HG02759 (cell line): Measurements from ENCODE around the gene PLCH1.

ENCODE experiments used
- ATAC-seq: cut with Tn5 transposase; IDR thresholded peaks from one replicate; pipeline ENCODE4 v1.9.1; 2021; ENCODE audit warnings: mild to moderate bottlenecking, moderate library complexity; ENCODE audit not compliant: unreplicated experiment

Gene PLCH1

DNA sequence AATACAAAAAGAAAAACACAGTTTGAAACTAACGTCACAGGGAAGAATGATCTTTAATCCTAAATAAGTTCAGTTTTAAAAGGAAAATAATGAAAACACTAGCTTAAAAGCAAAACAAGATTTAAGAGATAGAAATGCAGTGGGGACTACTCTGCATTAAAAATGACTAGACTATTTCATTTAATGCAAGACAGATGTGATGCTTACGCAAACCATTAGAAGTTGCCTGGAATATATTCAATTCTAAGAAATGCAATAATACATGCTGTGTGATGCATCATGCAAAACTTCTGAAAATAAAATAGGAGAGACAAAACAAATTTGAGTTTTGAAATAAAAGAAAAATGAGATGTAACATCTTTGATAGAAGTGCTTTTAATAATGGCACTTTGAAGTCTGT, 353.8 kb downstream of the PLCH1 start:
- ATAC-seq = no peak

DNA sequence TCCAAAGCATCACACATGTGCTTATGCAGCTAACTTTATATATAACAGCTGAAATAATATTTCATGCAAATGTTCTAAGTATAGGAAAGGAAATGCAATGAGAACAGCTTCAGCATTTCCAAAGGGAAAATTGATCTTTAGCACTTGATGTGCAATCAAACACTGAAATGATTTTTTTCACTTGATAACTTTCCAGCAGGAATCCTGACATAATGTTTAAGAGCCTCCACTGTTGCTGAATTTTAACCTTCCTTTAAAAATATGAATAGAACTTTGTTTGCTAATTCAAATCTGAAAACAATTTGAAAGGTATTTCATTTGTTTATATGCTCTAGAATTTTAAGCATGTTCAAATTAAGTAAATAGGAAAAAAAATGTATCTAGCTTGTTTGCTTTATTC, 354.5 kb downstream of the PLCH1 start:
- no peak for ATAC-seq

DNA sequence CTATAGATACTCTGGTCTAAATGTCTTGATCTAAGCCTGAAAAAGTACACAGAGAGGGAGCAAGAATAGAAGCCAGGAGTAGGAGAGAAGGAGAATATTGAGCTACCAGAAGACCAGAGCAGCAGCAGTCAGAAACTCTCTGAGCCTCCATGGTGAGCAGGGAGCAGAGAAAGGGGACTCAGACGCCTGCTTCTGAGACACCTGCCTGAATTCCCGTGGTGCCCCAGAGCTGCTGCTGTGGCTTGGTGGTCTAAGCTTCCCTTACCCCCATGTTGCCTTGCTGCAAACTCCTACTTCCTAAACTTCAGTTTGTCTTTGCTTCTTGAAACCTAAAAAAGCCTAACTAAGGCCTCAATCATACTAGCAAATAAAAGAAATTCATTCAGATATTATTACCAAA, 356.5 kb downstream of the PLCH1 start:
- no peak for ATAC-seq

GRCh38 chr3:155387571-155387970, 357.3 kb downstream of the PLCH1 start:
- ATAC-seq = no peak

- ATAC-seq = no peak
These were observed 358.0 kb downstream of the PLCH1 start for GRCh38 chr3:155386919-155387318.

DNA sequence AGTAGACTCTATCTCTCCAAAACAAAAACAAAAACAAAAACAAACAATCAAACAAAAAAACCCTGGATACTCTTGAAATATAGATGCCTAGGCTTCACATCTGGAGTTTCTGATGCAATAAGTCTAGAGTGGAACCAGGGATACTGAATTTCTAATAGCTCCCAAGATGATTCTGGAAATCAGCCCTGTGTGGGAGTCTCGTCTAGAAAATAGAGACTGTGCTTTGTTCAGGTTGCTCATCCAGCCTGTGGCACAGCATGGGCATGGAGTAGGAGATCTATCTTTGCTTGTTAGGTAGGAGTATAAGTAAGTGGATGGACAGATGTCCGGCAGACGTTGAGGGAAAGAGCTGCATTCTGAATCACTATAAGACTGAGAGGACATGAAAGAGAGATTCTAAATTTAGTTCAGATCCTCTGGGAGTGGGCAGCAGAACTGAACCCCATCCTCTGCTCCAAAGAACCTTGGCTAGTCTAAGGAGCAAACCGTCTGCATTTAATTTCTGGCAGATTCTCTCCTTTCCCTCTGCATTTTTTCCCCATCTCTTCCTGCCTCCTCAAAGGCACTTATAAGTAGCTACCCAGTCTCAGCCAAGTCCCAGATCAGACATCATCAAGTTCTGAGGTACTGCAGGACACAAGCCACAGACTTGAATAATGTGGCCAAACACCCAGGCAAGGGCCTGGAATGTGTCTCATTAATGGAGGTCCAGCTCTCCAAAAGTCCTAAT, 358.8 kb downstream of the PLCH1 start:
- ATAC-seq = no peak

DNA sequence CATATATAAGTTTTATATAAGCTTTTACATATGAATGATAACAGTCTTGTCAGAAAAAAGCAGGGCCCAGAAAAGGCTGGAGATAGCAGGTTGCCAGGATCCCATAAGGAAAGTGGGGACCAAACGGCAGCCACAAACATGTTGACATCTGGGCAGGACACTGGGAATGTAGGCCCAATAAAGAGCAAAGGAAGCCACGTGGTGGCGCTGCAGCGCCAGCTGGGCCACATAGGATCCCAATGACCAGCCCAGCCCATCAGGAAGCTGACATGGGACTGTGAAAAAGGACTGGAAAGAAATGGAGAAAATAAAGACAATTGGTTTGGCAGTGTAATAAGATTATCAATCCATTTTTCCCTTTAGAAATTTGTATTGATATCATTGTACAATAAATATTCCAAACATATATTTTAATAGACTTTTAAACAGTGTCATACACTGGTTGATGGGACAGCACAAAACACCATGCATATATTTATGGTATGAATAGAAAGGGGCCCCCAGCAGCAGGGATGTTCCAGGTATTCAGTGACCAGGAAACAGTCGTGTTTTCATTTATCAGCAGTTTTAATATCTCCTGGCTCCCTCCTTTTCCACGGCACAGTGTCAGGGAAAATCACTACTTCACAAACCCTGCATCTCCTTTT, 362.4 kb downstream of the PLCH1 start:
- no peak for ATAC-seq

DNA sequence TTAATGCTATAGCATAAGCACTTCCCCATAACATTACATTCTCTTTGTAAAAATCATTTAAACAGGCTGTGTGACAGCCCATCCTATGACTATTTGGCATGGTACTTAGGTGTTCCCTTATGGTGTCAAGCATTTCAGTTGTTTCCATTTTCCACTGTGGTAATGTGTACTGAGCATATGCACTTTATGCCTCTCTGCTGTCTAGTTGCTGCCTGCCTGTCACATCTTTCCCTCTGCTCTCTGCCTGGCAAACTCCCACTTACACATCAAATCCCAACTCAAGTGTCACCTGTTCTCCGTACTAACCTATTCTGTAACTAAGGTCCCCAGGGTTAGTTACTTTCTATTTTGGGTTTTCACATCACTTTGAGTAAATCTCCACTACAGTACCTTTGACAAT, 367.0 kb downstream of the PLCH1 start:
- ATAC-seq = no peak

DNA sequence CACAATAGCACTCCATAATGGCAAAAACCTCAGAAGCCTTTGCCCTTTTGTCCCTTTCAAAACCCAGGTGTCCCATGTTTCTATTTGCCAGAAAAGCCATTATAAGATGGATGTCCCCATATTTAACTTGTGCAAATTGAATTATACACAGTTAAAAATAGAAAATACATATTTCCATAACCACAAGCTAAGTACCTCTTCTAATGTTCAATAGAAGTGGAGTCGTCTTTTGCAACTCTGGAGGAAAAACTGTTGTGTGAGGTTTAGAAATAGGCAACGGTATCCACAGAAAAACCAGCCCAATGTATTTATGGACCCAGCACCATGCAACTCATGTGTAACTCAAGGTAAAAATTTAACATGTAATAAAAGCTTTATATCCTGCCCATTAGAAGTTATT, 367.8 kb downstream of the PLCH1 start:
- no peak for ATAC-seq

GRCh38 chr3:155372281-155372680, 372.6 kb downstream of the PLCH1 start:
- ATAC-seq = no peak

DNA sequence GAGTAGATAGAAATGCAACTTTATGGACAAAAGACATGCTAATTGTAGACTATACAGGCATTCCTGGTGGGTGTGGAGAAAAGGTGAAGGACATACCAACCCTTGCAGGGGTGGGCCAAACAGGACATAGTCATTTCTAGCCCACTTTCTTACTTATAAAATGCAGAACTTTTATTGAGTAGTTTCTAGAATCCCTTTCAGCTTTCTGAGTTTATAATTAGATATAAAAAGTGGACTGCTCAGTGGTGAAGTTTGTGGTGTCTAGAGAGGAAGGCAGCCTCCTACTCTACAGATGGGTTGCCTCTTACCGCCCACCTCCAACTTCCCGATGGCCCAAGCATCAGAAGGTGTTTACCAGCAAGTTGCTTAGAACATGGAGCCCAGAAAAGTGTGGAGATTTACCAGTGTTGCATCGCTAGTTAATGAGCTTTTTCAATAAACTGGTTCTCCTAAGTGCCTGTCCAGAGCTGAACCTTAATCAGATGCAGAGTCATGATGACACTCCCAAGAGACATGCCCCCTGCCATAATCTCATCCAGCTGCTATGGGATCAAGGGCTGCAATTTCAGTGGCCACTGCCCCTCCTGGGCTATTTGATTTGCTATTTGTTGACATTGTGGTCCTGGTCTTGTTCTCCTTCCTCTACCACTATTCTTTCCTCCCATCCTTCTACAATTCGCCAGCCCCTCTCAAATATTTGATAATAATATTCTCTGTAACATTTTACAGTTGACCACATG, 373.9 kb downstream of the PLCH1 start:
- no peak for ATAC-seq

DNA sequence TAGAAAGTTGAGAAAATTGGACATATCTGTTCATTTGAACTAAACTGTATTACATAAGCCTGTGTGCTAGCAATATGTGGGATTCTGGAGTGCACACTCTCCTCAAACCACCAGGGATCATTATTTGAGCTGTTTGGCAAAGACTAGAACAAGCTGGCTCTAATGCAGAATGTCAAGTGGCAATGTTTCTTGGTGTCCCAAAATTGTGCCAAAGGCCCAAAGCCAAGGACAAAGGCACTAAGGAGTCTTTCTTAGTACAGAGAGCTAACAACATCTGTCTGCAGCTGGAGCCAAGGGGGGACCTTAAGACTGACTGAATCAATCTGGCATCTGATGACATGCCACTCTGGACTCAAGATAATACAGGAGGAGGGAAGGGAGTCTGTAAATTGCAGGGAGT, 374.7 kb downstream of the PLCH1 start:
- ATAC-seq = no peak

DNA sequence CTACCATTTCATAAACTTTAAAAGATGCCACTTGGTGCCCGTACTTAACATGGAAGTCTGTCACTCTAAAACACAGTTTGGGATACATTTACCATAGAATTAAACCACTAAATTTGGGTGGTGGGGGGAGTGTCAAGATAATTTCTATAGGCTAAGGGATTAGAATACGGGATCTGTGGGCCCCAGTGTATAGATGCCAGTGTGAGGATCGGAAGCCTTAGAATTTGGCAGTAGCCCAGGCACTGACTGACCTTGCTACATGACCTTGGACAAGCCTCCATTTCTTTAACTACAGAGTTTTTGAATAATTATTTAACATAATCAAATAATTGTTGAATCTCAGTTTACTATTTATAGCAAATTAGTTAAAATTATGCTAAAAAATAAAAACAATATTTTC, 375.1 kb downstream of the PLCH1 start:
- ATAC-seq = no peak

GRCh38 chr3:155369244-155369643, 375.6 kb downstream of the PLCH1 start:
- ATAC-seq = no peak

DNA sequence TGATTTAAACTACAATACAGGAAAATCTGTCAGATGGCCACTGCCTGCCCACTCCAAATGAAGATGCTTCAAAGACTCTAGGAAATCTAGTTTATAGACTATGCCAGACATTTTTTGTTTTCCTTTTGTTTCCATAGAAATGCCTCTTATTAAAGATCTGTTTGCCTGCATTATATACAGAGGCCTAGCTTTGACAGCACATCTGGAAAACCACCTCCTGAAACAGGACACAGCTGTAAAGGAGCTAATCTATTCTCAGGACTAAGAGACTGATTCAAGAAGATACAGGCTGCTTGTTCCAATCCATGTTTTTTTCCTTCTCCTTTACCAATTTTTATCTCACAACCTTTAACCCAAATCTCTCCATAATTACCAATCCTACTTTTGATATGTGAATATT, 376.1 kb downstream of the PLCH1 start:
- ATAC-seq = no peak

GRCh38 chr3:155367506-155367905, 377.4 kb downstream of the PLCH1 start:
- ATAC-seq = no peak

DNA sequence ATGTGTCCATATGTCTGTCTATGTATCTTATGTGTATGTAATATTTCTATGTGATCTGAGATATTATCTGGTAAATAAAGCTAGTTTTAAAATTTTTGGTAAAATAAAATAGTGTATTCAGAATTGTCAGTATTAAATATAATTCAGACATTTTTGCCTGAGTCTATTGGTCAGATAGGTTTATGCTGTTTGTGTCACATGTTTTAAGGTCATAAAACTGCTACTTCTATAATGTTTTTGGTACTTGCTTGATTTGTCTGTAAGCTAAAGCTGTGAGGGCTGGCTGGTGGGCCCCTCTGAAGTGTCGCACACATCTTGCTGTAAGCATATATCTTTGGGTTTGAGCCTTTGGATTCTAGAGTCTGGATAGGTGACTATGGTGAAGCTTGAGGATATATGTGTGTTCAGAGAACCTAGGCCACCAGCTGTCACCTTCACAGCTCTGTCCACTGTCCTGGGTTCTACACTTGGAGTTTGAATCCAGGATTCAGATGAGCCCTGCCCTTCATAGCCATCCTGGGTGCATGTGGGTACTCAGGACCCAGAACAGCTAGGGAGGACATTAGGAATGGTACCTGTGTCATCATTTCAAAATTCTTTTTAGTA, 379.6 kb downstream of the PLCH1 start:
- no peak for ATAC-seq

GRCh38 chr3:155364492-155364891, 380.4 kb downstream of the PLCH1 start:
- ATAC-seq = no peak

DNA sequence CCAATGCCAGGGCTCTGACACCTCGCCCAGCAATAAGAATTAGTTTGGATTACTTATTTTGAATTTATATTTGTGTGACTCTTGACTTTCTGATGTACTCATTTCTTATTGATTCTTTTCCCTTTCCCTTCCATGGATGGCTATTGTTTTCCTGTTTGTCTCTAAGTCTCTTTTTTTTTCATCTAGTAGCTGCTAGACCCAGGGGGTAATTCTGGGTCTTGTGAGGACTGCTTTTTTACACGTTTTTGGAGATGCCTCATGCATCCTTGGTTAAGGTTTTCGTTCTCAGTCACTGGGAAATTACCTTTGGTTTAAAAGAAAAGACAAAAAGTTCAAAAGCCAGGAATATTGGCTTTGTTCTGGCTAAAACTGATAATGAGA, 381.2 kb downstream of the PLCH1 start:
- ATAC-seq = no peak

DNA sequence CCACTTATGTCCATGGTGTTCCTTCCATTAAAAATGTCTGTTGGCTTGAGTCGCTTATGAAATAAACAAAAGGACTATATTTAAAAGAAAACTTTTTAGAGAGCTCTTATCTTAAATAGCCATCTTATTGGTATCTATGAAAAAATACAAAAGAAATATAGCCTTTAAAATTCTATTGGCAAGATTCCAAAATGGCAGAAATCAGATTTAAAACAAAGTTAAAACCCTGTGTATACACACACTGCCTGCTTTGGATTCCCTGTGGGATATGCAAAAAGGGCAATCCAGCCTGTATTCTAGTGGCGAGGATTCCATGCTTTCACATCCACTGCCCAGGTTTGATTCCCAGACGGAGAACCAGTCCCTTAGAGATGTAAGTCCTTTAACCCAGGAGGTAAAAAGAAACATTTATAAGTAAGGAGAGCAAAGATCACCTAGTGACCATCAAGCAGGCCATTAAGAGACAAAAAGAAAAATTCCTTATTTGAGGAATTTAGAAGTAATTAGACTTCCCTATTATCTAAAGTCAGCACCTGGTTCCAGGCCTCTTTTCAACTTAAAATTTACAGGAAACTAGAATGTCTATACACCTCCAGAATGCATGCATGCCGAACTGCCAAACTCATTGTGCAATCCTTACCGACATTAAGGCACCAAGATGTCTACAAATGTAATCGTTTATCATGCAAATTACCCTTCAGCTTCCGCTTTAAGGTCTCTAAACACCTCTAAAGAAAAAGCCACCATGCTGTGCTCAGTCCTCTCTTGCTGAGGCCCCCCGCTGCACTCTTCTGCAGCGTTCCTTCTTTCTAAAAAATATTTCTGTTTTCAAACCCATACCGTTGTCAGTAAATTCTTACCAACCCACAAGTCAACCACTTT, 381.8 kb downstream of the PLCH1 start:
- no peak for ATAC-seq

- no peak for ATAC-seq
These were observed 384.6 kb downstream of the PLCH1 start for GRCh38 chr3:155360281-155360680.
